ENCODE results near the gene UNC119B. TPM values are rescaled to one million over a fixed set of nuclear protein-coding genes. Genes with fewer than 3 reads are reported as not detected.

Gene UNC119B
- total RNA-seq, 1 experiment from 2014 or later = 51.5 TPM

DNA sequence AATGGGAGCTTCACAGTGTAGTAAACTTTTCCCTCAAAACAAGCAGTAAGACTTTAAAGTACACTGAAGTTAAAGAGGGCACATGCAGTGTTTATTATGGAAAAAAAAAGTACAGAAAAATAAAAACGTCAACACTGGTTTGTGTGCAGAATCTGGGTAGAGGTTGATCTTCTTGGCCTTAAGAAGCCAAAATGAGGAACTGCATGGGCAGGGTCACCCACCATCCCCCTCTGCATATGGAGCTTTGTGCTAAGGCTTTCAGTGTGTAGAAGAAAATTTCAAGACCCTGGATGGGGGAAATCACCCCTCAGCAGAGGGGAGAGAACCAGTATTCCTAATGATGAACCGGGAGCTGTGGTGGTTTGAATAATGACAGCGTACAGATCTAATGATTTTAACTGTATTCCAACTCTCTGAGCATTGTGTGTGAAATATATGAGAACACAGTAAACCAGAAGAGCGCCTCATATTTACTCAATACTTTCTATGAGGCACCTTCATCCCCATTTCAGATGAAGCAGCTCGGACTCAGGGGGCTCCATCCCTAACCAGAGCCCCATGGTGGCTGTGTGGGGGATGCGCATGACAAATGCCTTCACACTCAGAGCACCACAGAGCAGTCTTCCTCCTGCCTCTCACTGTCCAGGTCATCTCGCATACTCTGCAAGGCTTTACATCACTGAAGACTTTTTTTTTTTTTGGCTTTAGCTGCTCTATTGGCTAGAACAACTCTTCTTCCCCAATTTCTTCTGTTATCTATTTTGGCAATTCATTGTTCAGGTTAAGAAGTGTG is 48.7 kb downstream of the UNC119B start:
- no CpG with 5 or more reads among the region's 7 CpGs for whole genome bisulfite sequencing (ENCODE audit: extremely low coverage, insufficient read length, low lambda C conversion rate)
- no peak overlapping the region for H3K27ac ChIP-seq (ENCODE audit: insufficient read length, low read depth, low read length)
- DNase-seq = no peak

More for the DNA sequence above, 48.7 kb downstream of the UNC119B start:
- no peak overlapping the region for H3K18ac ChIP-seq (ENCODE audit: insufficient read length, low read depth, low read length)
- H2BK120ac ChIP-seq (ENCODE audit: low read depth, low read length, poor library complexity, severe bottlenecking) = no peak overlapping the region
- no peak overlapping the region for H4K5ac ChIP-seq (ENCODE audit: insufficient read length, low read depth, low read length)
- H2BK20ac ChIP-seq (ENCODE audit: low read depth, low read length, poor library complexity, severe bottlenecking) = no peak overlapping the region
- H3K23ac ChIP-seq (ENCODE audit: insufficient read length, low read depth, low read length) = no peak overlapping the region
- no peaks in the 10 kb centered on the region for H3K27me3 ChIP-seq (ENCODE audit: insufficient read depth, low read length)
- no peak overlapping the region for H2BK12ac ChIP-seq (ENCODE audit: insufficient read length, low read depth, low read length)
- peaks cover 0 to 34% (median 4%) of the 10 kb centered on the region in 3 experiments; a peak in 3 of 7 replicates for H3K36me3 Mint-ChIP-seq (ENCODE audit: insufficient read depth in 1 of 3, low read depth in 3 of 3)
- H3K4ac ChIP-seq (ENCODE audit: low read depth, low read length) = no peak overlapping the region
- H4K20me1 ChIP-seq (ENCODE audit: control insufficient read depth, insufficient read depth, insufficient read length) = no peaks in the 10 kb centered on the region
- H3K27ac Mint-ChIP-seq = peak overlapping the region in 1 of 3 experiments; percentile 20; a peak in 2 of 7 replicates
- no peak overlapping the region for H4K91ac ChIP-seq (ENCODE audit: insufficient read length, low read depth, low read length)
- no peak overlapping the region for H2BK5ac ChIP-seq (ENCODE audit: insufficient read length, low read length)
- no peak overlapping the region for H3K9ac ChIP-seq (ENCODE audit: extremely low read depth, insufficient read length, low read length)
- no peak overlapping the region for H3K56ac ChIP-seq (ENCODE audit: insufficient read length, low read depth, low read length)
- no peaks in the 10 kb centered on the region; the same call in 1 of the 2 replicates for H3K27me3 Mint-ChIP-seq (ENCODE audit: low read depth)
- no peaks in the 10 kb centered on the region for H3K79me2 ChIP-seq (ENCODE audit: insufficient read depth, low read length)
- no peak overlapping the region for H3T11ph ChIP-seq (ENCODE audit: low read length)
- no peak overlapping the region for H3K4me2 ChIP-seq (ENCODE audit: insufficient read depth, insufficient read length, low read length)
- no peak overlapping the region for H3K14ac ChIP-seq (ENCODE audit: insufficient read depth, low read length)
- TF ChIP-seq, protein P1, sequence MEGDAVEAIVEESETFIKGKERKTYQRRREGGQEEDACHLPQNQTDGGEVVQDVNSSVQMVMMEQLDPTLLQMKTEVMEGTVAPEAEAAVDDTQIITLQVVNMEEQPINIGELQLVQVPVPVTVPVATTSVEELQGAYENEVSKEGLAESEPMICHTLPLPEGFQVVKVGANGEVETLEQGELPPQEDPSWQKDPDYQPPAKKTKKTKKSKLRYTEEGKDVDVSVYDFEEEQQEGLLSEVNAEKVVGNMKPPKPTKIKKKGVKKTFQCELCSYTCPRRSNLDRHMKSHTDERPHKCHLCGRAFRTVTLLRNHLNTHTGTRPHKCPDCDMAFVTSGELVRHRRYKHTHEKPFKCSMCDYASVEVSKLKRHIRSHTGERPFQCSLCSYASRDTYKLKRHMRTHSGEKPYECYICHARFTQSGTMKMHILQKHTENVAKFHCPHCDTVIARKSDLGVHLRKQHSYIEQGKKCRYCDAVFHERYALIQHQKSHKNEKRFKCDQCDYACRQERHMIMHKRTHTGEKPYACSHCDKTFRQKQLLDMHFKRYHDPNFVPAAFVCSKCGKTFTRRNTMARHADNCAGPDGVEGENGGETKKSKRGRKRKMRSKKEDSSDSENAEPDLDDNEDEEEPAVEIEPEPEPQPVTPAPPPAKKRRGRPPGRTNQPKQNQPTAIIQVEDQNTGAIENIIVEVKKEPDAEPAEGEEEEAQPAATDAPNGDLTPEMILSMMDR (conservative IDR thresholded peaks at IDR 0.05) = no peak
- no peak overlapping the region for H4K8ac ChIP-seq (replicated peaks; ENCODE audit: insufficient read length, low read depth, low read length)
- H3K23me2 ChIP-seq (ENCODE audit: insufficient read length, low read depth, low read length, poor library complexity, severe bottlenecking) = no peaks in the 10 kb centered on the region
- peaks cover 19 to 20% of the 10 kb centered on the region in 2 experiments for H3K4me1 Mint-ChIP-seq
- H3K9me3 Mint-ChIP-seq = peaks cover 4 to 9% of the 10 kb centered on the region in 2 experiments; a peak in 3 of 5 replicates
- peaks cover 2% of the 10 kb centered on the region; the same call in 1 of the 2 replicates for H3K4me1 ChIP-seq (ENCODE audit: insufficient read depth, low read length)
- H3K79me1 ChIP-seq (ENCODE audit: insufficient read depth, low read depth, low read length, poor library complexity, severe bottlenecking) = no peaks in the 10 kb centered on the region
- H2AK5ac ChIP-seq (ENCODE audit: insufficient read length, low read length) = no peak overlapping the region
- H3K9me3 ChIP-seq (ENCODE audit: control insufficient read depth, low read depth, low read length) = no peaks in the 10 kb centered on the region
- no peak overlapping the region for H2BK15ac ChIP-seq (ENCODE audit: low read depth, low read length)
- H3K4me3 Mint-ChIP-seq = peak overlapping the region in 1 of 2 experiments; percentile 27; a peak in 2 of 5 replicates
- H2AFZ ChIP-seq (ENCODE audit: low read length) = no peak overlapping the region
